Caco-2 (cell line): ENCODE results near the gene ZFHX3. TPM values are rescaled to one million over a fixed set of nuclear protein-coding genes. Genes with fewer than 3 reads are reported as not detected.
"Not testable (repeated sequence)": the region's sequence is repeated elsewhere in the genome, so short reads cannot be mapped to it uniquely, and the experiment has no call there.

Source experiments
- BruUV-seq: library from RNA; stranded (reverse); fragments of 400-500 nt; replicated peaks from 2 replicates; lab custom pipeline; 2021; lab: Mats Ljungman, UMichigan
- CTCF ChIA-PET: fragments of 300-600 bp; sonication (Branson Sonifier 250); formaldehyde crosslinking; loops from one replicate; lab custom pipeline; 2022; ENCODE audit warnings: antibody characterized with exemption; lab: Charles Lee
- POLR2A ChIA-PET: fragments of 300-600 bp; sonication (Branson Sonifier 250); formaldehyde crosslinking; loops from one replicate; lab custom pipeline; 2022; ENCODE audit warnings: antibody characterized with exemption; lab: Charles Lee
- DNase-seq, 2 experiments: peaks; one replicate each; pipeline versions ENCODE4 v3.0.0 to v3.0.0-alpha.2; 2020 to 2022
- H3K27me3 ChIP-seq: replicated peaks from 2 replicates; pipeline ENCODE4 v1.6.0; 2011; ENCODE audit warnings: low read length; ENCODE audit not compliant: control insufficient read depth, insufficient read depth
- H3K36me3 ChIP-seq: 2 replicates; pipeline ENCODE4 v1.5.1; 2011; ENCODE audit warnings: low read length; ENCODE audit not compliant: control insufficient read depth, insufficient read depth
- H3K4me1 ChIP-seq: fragments of 250-450 bp; sonication (Bioruptor Pico); 2 replicates; pipeline ENCODE4 v1.5.1; 2020; ENCODE audit warnings: mild to moderate bottlenecking
- H3K4me3 ChIP-seq: 2 replicates; pipeline ENCODE4 v1.5.1; 2011; ENCODE audit warnings: low read depth, mild to moderate bottlenecking, control low read depth, low read length
- H3K9me3 ChIP-seq: fragments of 250-450 bp; sonication (Bioruptor Pico); 2 replicates; pipeline ENCODE4 v1.5.1; 2020; ENCODE audit warnings: mild to moderate bottlenecking, moderate library complexity
- H3K27ac Mint-ChIP-seq: one replicate; pipeline ENCODE4 v1.8.0; 2022; ENCODE audit warnings: mixed read lengths; ENCODE audit not compliant: unreplicated experiment
- H3K27me3 Mint-ChIP-seq: one replicate; pipeline ENCODE4 v1.8.0; 2022; ENCODE audit warnings: mixed read lengths; ENCODE audit not compliant: insufficient read depth, unreplicated experiment
- H3K36me3 Mint-ChIP-seq: one replicate; pipeline ENCODE4 v1.8.0; 2022; ENCODE audit warnings: mild to moderate bottlenecking, mixed read lengths; ENCODE audit not compliant: insufficient read depth, unreplicated experiment
- H3K4me1 Mint-ChIP-seq: one replicate; pipeline ENCODE4 v1.8.0; 2022; ENCODE audit warnings: low read depth, mixed read lengths; ENCODE audit not compliant: unreplicated experiment
- H3K4me3 Mint-ChIP-seq: one replicate; pipeline ENCODE4 v1.8.0; 2022; ENCODE audit warnings: mild to moderate bottlenecking, moderate library complexity, mixed read lengths; ENCODE audit not compliant: unreplicated experiment
- H3K9me3 Mint-ChIP-seq: one replicate; pipeline ENCODE4 v1.8.0; 2022; ENCODE audit warnings: mixed read lengths; ENCODE audit not compliant: unreplicated experiment
- intact Hi-C: fragments of 100-400 bp; cut with micrococcal nuclease; formaldehyde crosslinking; loops from one replicate; pipeline ENCODE4 v1.10.0; 2022; ENCODE audit not compliant: unreplicated experiment
- total RNA-seq: library from RNA; stranded (reverse); gene quantifications from 2 replicates; pipeline ENCODE4 v1.2.3, GENCODE V29; 2022
- TF ChIP-seq, protein P1 (sequence below), 2 experiments: fragments of 200-600 bp in 1 of 2; IDR thresholded peaks; 1 replicate in 1 of 2; 2 replicates in 1 of 2; pipeline versions ENCODE4 v1.5.1 to v1.8.0; 2011 to 2022; ENCODE audit warnings: antibody characterized with exemption in 1 of 2, control low read depth in 1 of 2, inconsistent platforms in 1 of 2, low read depth in 1 of 2, low read length in 1 of 2, mild to moderate bottlenecking in 1 of 2, moderate library complexity in 1 of 2; ENCODE audit not compliant: insufficient read depth in 1 of 2, severe bottlenecking in 1 of 2, unreplicated experiment in 1 of 2

The ZFHX3 gene
- total RNA-seq, 1 experiment from 2014 or later: 39.9 TPM

DNA sequence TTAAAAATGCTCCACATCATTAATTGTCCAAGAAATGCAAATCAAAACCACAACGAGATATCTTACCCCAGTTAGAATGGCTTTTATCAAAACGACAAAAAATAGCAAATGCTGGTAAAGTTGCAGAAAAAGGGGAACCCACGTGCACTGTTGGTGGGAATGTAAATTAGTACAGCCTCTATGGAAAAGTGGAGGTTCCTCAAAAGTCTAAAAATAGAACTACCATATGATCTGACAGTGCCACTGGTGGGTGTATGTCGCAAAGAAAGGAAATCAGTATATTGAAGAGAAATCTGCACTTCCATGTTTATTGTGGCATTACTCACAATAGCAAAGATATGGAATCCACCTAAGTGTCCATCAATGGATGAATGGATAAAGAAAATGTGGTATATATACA, 38.2 kb upstream of the ZFHX3 start:
- Mint-ChIP-seq H3K27ac (no peak overlapping the region), H3K4me1 (no peaks in the 10 kb centered on the region), H3K9me3 (peaks cover 14% of the 10 kb centered on the region), H3K4me3 (no peak overlapping the region), H3K36me3 (no peaks in the 10 kb centered on the region), H3K27me3 (no peaks in the 10 kb centered on the region)
- no peak overlapping the region for H3K4me3 ChIP-seq
- POLR2A ChIA-PET: no interaction called here
- TF ChIP-seq, protein P1, sequence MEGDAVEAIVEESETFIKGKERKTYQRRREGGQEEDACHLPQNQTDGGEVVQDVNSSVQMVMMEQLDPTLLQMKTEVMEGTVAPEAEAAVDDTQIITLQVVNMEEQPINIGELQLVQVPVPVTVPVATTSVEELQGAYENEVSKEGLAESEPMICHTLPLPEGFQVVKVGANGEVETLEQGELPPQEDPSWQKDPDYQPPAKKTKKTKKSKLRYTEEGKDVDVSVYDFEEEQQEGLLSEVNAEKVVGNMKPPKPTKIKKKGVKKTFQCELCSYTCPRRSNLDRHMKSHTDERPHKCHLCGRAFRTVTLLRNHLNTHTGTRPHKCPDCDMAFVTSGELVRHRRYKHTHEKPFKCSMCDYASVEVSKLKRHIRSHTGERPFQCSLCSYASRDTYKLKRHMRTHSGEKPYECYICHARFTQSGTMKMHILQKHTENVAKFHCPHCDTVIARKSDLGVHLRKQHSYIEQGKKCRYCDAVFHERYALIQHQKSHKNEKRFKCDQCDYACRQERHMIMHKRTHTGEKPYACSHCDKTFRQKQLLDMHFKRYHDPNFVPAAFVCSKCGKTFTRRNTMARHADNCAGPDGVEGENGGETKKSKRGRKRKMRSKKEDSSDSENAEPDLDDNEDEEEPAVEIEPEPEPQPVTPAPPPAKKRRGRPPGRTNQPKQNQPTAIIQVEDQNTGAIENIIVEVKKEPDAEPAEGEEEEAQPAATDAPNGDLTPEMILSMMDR (IDR thresholded peaks at IDR 0.05; ENCODE audit: insufficient read depth in 1 of 2, low read depth in 1 of 2, low read length in 1 of 2, severe bottlenecking in 1 of 2, unreplicated experiment in 1 of 2): no peak
- no peaks in the 10 kb centered on the region for H3K36me3 ChIP-seq
- H3K27me3 ChIP-seq: no peaks in the 10 kb centered on the region
- intact Hi-C loops: no loop called here
- H3K9me3 ChIP-seq: peaks cover 6% of the 10 kb centered on the region; the same call in 1 of the 2 replicates
- H3K4me1 ChIP-seq: no peaks in the 10 kb centered on the region
- no peak for DNase-seq
- BruUV-seq: no TSS peak
- CTCF ChIA-PET: no interaction called here

DNA sequence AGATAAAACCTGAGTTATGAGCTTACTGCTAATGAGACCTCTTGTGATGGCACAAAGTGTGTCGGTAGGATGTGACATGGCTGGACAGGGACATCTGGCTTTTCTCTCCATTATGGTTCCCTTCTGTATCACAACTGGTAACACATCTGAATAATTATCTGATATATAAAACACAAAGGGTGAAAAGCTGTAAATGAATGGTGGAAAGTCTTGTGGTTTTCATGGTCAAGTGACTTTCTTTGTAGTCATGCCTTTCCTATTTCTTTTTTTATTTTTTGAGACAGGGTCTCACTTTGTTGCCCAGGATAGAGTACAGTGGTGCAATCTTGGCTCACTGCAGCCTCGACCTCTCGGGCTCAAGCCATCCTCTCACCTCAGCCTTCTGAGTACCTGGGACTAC, 35.3 kb upstream of the ZFHX3 start:
- H3K4me1 ChIP-seq: no peaks in the 10 kb centered on the region
- Mint-ChIP-seq H3K4me3 (no peak overlapping the region), H3K36me3 (no peaks in the 10 kb centered on the region), H3K27me3 (no peaks in the 10 kb centered on the region), H3K9me3 (peaks cover 25% of the 10 kb centered on the region), H3K4me1 (no peaks in the 10 kb centered on the region), H3K27ac (no peak overlapping the region)
- no peak for DNase-seq
- no TSS peak for BruUV-seq
- no peak overlapping the region for H3K4me3 ChIP-seq
- POLR2A ChIA-PET: no interaction called here
- intact Hi-C loops: no loop called here
- CTCF ChIA-PET: no interaction called here
- peaks cover 6% of the 10 kb centered on the region; the same call in 1 of the 2 replicates for H3K9me3 ChIP-seq
- no peaks in the 10 kb centered on the region for H3K27me3 ChIP-seq
- H3K36me3 ChIP-seq: no peaks in the 10 kb centered on the region
- TF ChIP-seq, protein P1 (IDR thresholded peaks at IDR 0.05; ENCODE audit: insufficient read depth in 1 of 2, low read depth in 1 of 2, low read length in 1 of 2, severe bottlenecking in 1 of 2, unreplicated experiment in 1 of 2): no peak

DNA sequence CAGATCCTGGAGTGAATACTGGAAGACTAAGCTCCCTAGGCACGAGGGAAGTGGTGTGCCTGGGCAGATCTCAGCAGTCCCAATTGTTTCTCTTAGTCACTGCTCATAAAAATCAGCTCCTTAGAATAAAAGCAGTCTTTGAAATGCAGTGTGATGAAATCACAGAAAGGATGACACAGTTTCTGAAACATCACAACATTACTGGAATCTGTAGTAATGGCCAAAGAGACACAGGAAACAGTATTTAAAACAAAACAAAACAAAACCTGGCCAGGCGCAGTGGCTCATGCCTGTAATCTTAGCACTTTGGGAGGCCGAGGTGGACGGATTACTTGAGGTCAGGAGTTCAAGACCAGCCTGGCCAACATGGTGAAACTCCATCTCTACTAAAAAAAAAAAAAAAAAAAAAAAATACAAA, 34.7 kb upstream of the ZFHX3 start:
- BruUV-seq, H3K27me3 Mint-ChIP-seq, H3K4me1 Mint-ChIP-seq, CTCF ChIA-PET, H3K27ac Mint-ChIP-seq, H3K36me3 Mint-ChIP-seq, H3K4me1 ChIP-seq, intact Hi-C loops, DNase-seq, H3K27me3 ChIP-seq, H3K36me3 ChIP-seq, H3K4me3 Mint-ChIP-seq, H3K9me3 ChIP-seq, H3K4me3 ChIP-seq: not testable (repeated sequence)
- H3K9me3 Mint-ChIP-seq: peaks cover 25% of the 10 kb centered on the region
- POLR2A ChIA-PET: interaction anchor here (0.6 kb wide), 1 partner anchor 35 kb away, joined by 3 read pairs; no protein-coding TSS in a partner anchor

DNA sequence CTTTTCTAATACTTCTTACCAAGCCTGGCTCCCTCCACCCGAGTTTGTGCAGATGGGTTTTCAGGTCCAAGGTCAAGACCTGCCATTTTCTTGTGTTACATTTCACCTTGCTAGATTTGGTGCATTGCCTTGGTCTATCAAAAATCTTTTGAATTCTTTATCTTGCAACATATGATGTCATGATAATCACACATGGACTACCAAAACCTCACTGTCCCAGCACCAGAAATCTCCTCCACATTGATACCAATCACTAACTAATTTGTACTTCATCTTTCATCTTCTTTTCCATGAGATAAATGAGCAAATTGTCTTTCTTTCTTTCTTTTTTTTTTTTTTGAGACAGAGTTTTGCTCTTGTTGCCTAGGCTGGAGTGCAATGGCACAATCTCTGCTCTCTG, 33.0 kb upstream of the ZFHX3 start:
- CTCF ChIA-PET: no interaction called here
- POLR2A ChIA-PET: no interaction called here
- H3K4me1 ChIP-seq: no peaks in the 10 kb centered on the region

More for the DNA sequence above, 33.0 kb upstream of the ZFHX3 start:
- no peak overlapping the region for H3K4me3 ChIP-seq
- H3K36me3 ChIP-seq: no peaks in the 10 kb centered on the region
- Mint-ChIP-seq H3K4me3 (no peak overlapping the region), H3K4me1 (no peaks in the 10 kb centered on the region), H3K36me3 (no peaks in the 10 kb centered on the region), H3K27me3 (no peaks in the 10 kb centered on the region), H3K9me3 (peaks cover 25% of the 10 kb centered on the region), H3K27ac (no peak overlapping the region)
- intact Hi-C loops: no loop called here
- no TSS peak for BruUV-seq
- H3K9me3 ChIP-seq: peaks cover 6% of the 10 kb centered on the region; the same call in 1 of the 2 replicates
- no peaks in the 10 kb centered on the region for H3K27me3 ChIP-seq
- TF ChIP-seq, protein P1 (IDR thresholded peaks at IDR 0.05; ENCODE audit: insufficient read depth in 1 of 2, low read depth in 1 of 2, low read length in 1 of 2, severe bottlenecking in 1 of 2, unreplicated experiment in 1 of 2): no peak
- DNase-seq: peak in 1 of 2 experiments; percentile 1
